ENCODE results near the gene KCNK13. TPM values are rescaled to one million over a fixed set of nuclear protein-coding genes. Genes with fewer than 3 reads are reported as not detected.
"Not testable (repeated sequence)": the region's sequence is repeated elsewhere in the genome, so short reads cannot be mapped to it uniquely, and the experiment has no call there.

The KCNK13 gene
- total RNA-seq, 1 experiment from 2014 or later, result 0.45 TPM

- DNase-seq (ENCODE audit: low read depth), result peak; percentile 44
Measured at GRCh38 chr14:90060312-90060964, 1.4 kb upstream of the KCNK13 start.

GRCh38 chr14:90060965-90061684 is 669 bp upstream of the KCNK13 start:
- peak; percentile 8 for DNase-seq (ENCODE audit: low read depth)

- no peak for DNase-seq (ENCODE audit: low read depth)
Measured at GRCh38 chr14:90062127-90062794, 467 bp downstream of the KCNK13 start.

GRCh38 chr14:90062822-90063539 is 1.2 kb downstream of the KCNK13 start:
- no peak for DNase-seq (ENCODE audit: low read depth)

GRCh38 chr14:90072350-90072749 is 10.6 kb downstream of the KCNK13 start:
- DNase-seq (ENCODE audit: low read depth), result no peak

GRCh38 chr14:90079576-90079975 is 17.8 kb downstream of the KCNK13 start:
- no peak for DNase-seq (ENCODE audit: low read depth)

- peak; percentile 79 for DNase-seq (ENCODE audit: low read depth)
Measured at GRCh38 chr14:90087433-90087832, 25.6 kb downstream of the KCNK13 start.

GRCh38 chr14:90088176-90088575 is 26.4 kb downstream of the KCNK13 start:
- no peak for DNase-seq (ENCODE audit: low read depth)

- not testable (repeated sequence) for DNase-seq (ENCODE audit: low read depth)
Measured at GRCh38 chr14:90089486-90089885, 27.7 kb downstream of the KCNK13 start.

GRCh38 chr14:90091393-90091792 is 29.6 kb downstream of the KCNK13 start:
- peak; percentile 44 for DNase-seq (ENCODE audit: low read depth)

- peak; percentile 66 for DNase-seq (ENCODE audit: low read depth)
Measured at GRCh38 chr14:90093942-90094595, 32.3 kb downstream of the KCNK13 start.

- DNase-seq (ENCODE audit: low read depth), result no peak
Measured at GRCh38 chr14:90095096-90095495, 33.3 kb downstream of the KCNK13 start.

GRCh38 chr14:90096566-90096965 is 34.8 kb downstream of the KCNK13 start:
- DNase-seq (ENCODE audit: low read depth), result no peak

GRCh38 chr14:90103808-90104207 is 42.0 kb downstream of the KCNK13 start:
- DNase-seq (ENCODE audit: low read depth), result no peak

- DNase-seq (ENCODE audit: low read depth), result no peak
Measured at GRCh38 chr14:90105756-90106155, 44.0 kb downstream of the KCNK13 start.

- DNase-seq (ENCODE audit: low read depth), result no peak
Measured at GRCh38 chr14:90107789-90108188, 46.0 kb downstream of the KCNK13 start.

- DNase-seq (ENCODE audit: low read depth), result no peak
Measured at GRCh38 chr14:90109858-90110257, 48.1 kb downstream of the KCNK13 start.

GRCh38 chr14:90111895-90112534 is 50.2 kb downstream of the KCNK13 start:
- DNase-seq (ENCODE audit: low read depth), result peak; percentile 85

GRCh38 chr14:90114554-90114953 is 52.8 kb downstream of the KCNK13 start:
- no peak for DNase-seq (ENCODE audit: low read depth)

GRCh38 chr14:90115780-90116179 is 54.0 kb downstream of the KCNK13 start:
- no peak for DNase-seq (ENCODE audit: low read depth)

GRCh38 chr14:90116444-90116843 is 54.6 kb downstream of the KCNK13 start:
- DNase-seq (ENCODE audit: low read depth), result no peak
